Measurements from ENCODE around the gene CARNS1.

The CARNS1 gene

GRCh38 chr11:67463186-67463585 lies 47.7 kb downstream of the CARNS1 start:
- DNase-seq (ENCODE audit: low read depth): no peak

GRCh38 chr11:67463680-67464410 lies 48.4 kb downstream of the CARNS1 start:
- peak overlapping the region; percentile 52 for H3K4me3 ChIP-seq (ENCODE audit: low read length)
- DNase-seq (ENCODE audit: low read depth): peak; percentile 41
- TF ChIP-seq CTCF (conservative IDR thresholded peaks at IDR 0.05; ENCODE audit: low read length): no peak

More at GRCh38 chr11:67463186-67463585, 47.7 kb downstream of the CARNS1 start:
- H3K4me3 ChIP-seq (ENCODE audit: low read length): no peak overlapping the region
- no peak for TF ChIP-seq CTCF (conservative IDR thresholded peaks at IDR 0.05; ENCODE audit: low read length)

GRCh38 chr11:67464411-67465188 lies 49.1 kb downstream of the CARNS1 start:
- DNase-seq (ENCODE audit: low read depth): peak; percentile 57
- no peak for TF ChIP-seq CTCF (conservative IDR thresholded peaks at IDR 0.05; ENCODE audit: low read length)
- peak overlapping the region; percentile 70 for H3K4me3 ChIP-seq (ENCODE audit: low read length)

- peak overlapping the region; percentile 70 for H3K4me3 ChIP-seq (ENCODE audit: low read length)
- DNase-seq (ENCODE audit: low read depth): no peak
- no peak for TF ChIP-seq CTCF (conservative IDR thresholded peaks at IDR 0.05; ENCODE audit: low read length)
Observed at GRCh38 chr11:67465189-67465510, 49.7 kb downstream of the CARNS1 start.

- H3K4me3 ChIP-seq (ENCODE audit: low read length): peak overlapping the region; percentile 70; the same call in 1 of the 2 replicates
- DNase-seq (ENCODE audit: low read depth): peak; percentile 11
Observed at GRCh38 chr11:67465530-67465929, 50.1 kb downstream of the CARNS1 start.

- H3K4me3 ChIP-seq (ENCODE audit: low read length): no peak overlapping the region
- no peak for DNase-seq (ENCODE audit: low read depth)
- no peak for TF ChIP-seq CTCF (conservative IDR thresholded peaks at IDR 0.05; ENCODE audit: low read length)
Observed at GRCh38 chr11:67466367-67466766, 50.9 kb downstream of the CARNS1 start.

- no peak for TF ChIP-seq CTCF (conservative IDR thresholded peaks at IDR 0.05; ENCODE audit: low read length)
- DNase-seq (ENCODE audit: low read depth): no peak
- no peak overlapping the region for H3K4me3 ChIP-seq (ENCODE audit: low read length)
Observed at GRCh38 chr11:67466962-67467771, 51.7 kb downstream of the CARNS1 start.
